Measurements from ENCODE around the gene SURF4.

Gene SURF4

DNA sequence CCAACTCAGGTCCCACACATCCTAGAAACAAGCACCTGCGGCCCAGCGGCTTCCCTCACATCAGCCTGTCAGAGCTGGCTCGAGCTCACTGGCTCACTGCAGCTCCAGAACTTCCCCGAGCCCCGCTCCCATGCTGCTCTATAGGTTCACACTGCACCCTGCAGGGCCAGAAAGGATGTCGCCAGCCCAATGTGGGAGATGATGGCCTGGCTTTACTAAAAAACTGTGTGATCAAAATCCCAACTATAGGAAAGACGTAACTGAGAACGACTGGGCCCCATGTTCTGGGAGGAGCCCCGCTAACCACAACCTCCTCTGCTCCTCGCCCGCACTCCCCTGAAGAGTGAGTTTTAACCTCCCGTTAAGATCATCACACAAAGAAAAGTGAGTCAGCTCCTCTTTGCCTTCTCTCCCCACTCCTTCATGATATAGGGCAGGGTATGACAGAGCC lies 4.6 kb downstream of the SURF4 start:
- H3K36me3 ChIP-seq (ENCODE audit: control insufficient read depth, insufficient read depth, low read length, severe bottlenecking) = peaks cover 41% of the 10 kb centered on the region
- no peaks in the 10 kb centered on the region for H3K9me3 ChIP-seq (ENCODE audit: control insufficient read depth, low read length)
- peak overlapping the region; percentile 53 for H3K9ac ChIP-seq (ENCODE audit: low read length)
- H3K4me1 ChIP-seq (ENCODE audit: control insufficient read depth, insufficient read depth, low read length) = peaks cover 69% of the 10 kb centered on the region
- DNase-seq (ENCODE audit: low read depth) = no peak
- no peaks in the 10 kb centered on the region for H3K27me3 ChIP-seq (replicated peaks; ENCODE audit: control insufficient read depth, insufficient read depth, low read length)
- H3K4me3 ChIP-seq (ENCODE audit: low read length) = peak overlapping the region; percentile 20

DNA sequence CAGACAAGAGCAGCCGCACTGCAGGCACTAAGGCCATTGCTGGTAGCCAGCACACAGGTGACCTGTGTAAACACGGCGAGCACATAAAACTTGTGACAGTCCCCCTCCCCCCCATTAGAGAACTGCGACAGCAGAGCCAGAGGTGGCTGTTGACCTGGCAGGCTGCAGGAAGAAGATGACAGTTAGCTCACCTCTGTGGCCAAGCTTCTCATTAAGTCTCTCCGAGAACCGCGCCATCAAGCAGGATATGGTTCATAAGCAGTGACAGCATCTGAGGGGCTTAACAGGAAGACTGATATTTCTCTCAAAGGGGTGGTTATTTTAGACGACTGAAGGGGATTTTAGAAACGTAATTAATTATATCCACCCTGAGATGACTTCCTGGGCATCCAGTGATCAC lies 5.2 kb downstream of the SURF4 start:
- Histone ChIP-seq H3K9ac (ENCODE audit: low read length) (no peak overlapping the region), H3K4me3 (ENCODE audit: low read length) (no peak overlapping the region), H3K4me1 (ENCODE audit: control insufficient read depth, insufficient read depth, low read length) (peaks cover 69% of the 10 kb centered on the region), H3K9me3 (ENCODE audit: control insufficient read depth, low read length) (no peaks in the 10 kb centered on the region), H3K36me3 (ENCODE audit: control insufficient read depth, insufficient read depth, low read length, severe bottlenecking) (peaks cover 47% of the 10 kb centered on the region), H3K27me3 (replicated peaks; ENCODE audit: control insufficient read depth, insufficient read depth, low read length) (no peaks in the 10 kb centered on the region)
- no peak for DNase-seq (ENCODE audit: low read depth)

DNA sequence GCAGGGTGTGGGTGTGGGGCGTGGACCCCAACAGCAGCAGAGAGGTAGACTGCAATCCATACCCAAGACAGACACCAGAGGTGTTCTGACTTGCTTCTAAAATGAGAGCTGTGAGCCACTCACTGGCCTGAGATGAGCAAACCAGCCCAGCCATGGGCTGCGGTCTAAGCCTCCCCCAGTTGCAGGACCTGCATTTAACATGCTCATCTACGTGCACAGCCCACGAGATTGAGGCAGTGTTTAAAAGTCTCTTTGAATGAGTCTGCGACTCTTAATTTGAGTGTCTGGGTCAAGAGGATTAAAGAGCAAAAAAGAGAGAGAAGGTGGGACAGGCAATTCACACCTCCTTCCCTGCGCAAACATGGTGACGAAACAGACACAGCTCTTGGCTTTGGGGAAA lies 5.9 kb downstream of the SURF4 start:
- DNase-seq (ENCODE audit: low read depth) = no peak
- H3K36me3 ChIP-seq (ENCODE audit: control insufficient read depth, insufficient read depth, low read length, severe bottlenecking) = peaks cover 54% of the 10 kb centered on the region
- H3K9me3 ChIP-seq (ENCODE audit: control insufficient read depth, low read length) = no peaks in the 10 kb centered on the region

DNA sequence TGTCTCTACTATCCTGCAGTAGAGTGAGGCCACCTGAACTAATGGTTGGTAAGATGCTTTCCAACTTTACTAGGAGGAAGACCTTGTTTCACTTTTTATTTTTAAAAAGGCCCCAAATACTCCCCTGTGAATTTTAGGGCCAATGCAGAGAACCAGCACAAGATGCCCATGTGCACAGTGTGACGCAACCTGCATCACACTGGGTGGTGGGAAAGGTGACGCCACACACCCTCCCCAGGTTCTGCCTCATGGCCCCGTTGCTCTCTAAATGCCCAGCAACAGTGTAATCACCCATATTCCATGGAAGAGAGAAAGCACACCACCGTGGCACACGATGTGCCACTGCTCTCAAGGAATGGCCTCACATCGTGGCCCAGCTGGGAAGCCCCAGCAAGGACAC lies 6.4 kb downstream of the SURF4 start:
- Histone ChIP-seq H3K4me1 (ENCODE audit: control insufficient read depth, insufficient read depth, low read length) (peaks cover 69% of the 10 kb centered on the region), H3K9ac (ENCODE audit: low read length) (no peak overlapping the region), H3K36me3 (ENCODE audit: control insufficient read depth, insufficient read depth, low read length, severe bottlenecking) (peaks cover 57% of the 10 kb centered on the region), H3K27me3 (replicated peaks; ENCODE audit: control insufficient read depth, insufficient read depth, low read length) (no peaks in the 10 kb centered on the region), H3K4me3 (ENCODE audit: low read length) (no peak overlapping the region), H3K9me3 (ENCODE audit: control insufficient read depth, low read length) (no peaks in the 10 kb centered on the region)
- no peak for DNase-seq (ENCODE audit: low read depth)

More for the DNA sequence above, 5.9 kb downstream of the SURF4 start:
- H3K27me3 ChIP-seq (replicated peaks; ENCODE audit: control insufficient read depth, insufficient read depth, low read length) = no peaks in the 10 kb centered on the region
- no peak overlapping the region for H3K9ac ChIP-seq (ENCODE audit: low read length)
- H3K4me3 ChIP-seq (ENCODE audit: low read length) = no peak overlapping the region
- peaks cover 69% of the 10 kb centered on the region for H3K4me1 ChIP-seq (ENCODE audit: control insufficient read depth, insufficient read depth, low read length)

DNA sequence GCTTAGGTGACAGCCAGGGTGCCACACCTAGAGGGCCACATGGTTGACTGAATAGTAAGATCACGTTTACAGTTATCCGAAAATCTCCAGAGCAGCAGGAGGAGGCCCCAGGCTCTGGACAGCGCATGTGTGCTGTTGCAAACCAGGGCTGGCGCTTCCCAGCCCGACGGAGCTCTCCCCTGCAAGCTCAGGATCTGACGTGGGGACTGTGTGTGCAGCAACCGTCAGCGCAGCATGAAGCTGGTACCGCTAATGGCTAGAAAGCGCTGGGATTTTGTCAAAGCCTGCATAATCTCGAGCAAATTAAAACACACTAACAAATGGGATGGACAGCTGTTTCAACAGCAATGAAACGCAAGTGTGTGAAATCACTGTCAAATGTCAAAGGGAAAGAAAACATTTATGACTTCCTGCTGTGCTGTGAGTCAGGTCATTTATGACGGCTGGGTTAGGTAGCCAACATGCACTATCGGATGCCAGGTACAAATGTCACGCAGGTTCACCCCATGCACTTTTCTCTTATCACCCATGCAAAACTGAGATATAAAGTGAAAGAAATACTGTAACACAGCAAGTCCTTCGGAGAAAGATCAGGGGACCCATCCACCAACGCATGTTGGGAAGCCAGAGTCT lies 7.5 kb downstream of the SURF4 start:
- Histone ChIP-seq H3K4me3 (ENCODE audit: low read length) (peak overlapping the region; percentile 16), H3K36me3 (ENCODE audit: control insufficient read depth, insufficient read depth, low read length, severe bottlenecking) (peaks cover 66% of the 10 kb centered on the region), H3K27me3 (replicated peaks; ENCODE audit: control insufficient read depth, insufficient read depth, low read length) (no peaks in the 10 kb centered on the region), H3K9me3 (ENCODE audit: control insufficient read depth, low read length) (no peaks in the 10 kb centered on the region), H3K9ac (ENCODE audit: low read length) (peak overlapping the region; percentile 11), H3K4me1 (ENCODE audit: control insufficient read depth, insufficient read depth, low read length) (peaks cover 60% of the 10 kb centered on the region)
- DNase-seq (ENCODE audit: low read depth) = no peak

DNA sequence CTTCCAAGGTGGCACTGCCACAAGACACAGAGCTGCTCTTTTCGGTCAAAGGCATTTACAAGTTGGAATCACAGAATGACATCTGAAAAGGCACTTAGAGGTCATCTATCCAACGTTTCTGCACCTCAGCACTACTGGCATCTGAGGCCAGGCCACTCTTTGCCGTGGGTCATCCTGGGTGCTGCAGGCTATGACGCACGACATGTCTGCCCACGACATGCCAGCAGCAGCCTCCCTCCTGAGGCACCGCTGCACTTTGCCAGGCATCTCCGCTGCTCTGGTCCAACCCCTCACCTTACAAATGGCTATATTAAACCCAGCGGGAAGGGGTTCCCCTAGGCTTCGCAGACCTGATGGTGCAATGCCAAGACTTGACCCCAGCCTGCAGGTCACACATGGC lies 8.1 kb downstream of the SURF4 start:
- Histone ChIP-seq H3K4me3 (ENCODE audit: low read length) (peak overlapping the region; percentile 16), H3K9ac (ENCODE audit: low read length) (peak overlapping the region; percentile 11), H3K4me1 (ENCODE audit: control insufficient read depth, insufficient read depth, low read length) (peaks cover 57% of the 10 kb centered on the region), H3K9me3 (ENCODE audit: control insufficient read depth, low read length) (no peaks in the 10 kb centered on the region), H3K36me3 (ENCODE audit: control insufficient read depth, insufficient read depth, low read length, severe bottlenecking) (peaks cover 68% of the 10 kb centered on the region), H3K27me3 (replicated peaks; ENCODE audit: control insufficient read depth, insufficient read depth, low read length) (no peaks in the 10 kb centered on the region)
- no peak for DNase-seq (ENCODE audit: low read depth)

DNA sequence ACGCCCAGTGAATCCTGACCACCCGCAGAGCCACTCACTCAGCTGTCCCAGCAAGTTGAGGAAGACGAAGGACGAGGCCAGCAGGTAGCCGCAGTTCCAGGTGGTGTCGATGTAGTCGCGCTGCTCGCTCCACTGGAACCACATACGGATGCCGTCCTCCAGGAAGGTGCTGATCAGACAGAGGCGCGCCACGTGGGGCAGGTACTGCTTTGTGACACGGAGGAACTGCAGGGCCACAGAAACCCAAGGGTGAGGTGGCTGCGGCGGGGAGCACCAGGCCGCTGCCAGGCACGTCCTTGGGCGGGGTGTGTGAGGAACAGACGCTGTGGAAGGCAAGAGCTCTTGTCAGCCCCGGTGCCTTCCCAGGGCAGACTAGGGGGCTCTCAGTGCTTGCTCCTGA lies 8.6 kb downstream of the SURF4 start:
- H3K9ac ChIP-seq (ENCODE audit: low read length) = peak overlapping the region; percentile 11
- H3K4me1 ChIP-seq (ENCODE audit: control insufficient read depth, insufficient read depth, low read length) = peaks cover 56% of the 10 kb centered on the region
- no peaks in the 10 kb centered on the region for H3K27me3 ChIP-seq (replicated peaks; ENCODE audit: control insufficient read depth, insufficient read depth, low read length)
- H3K36me3 ChIP-seq (ENCODE audit: control insufficient read depth, insufficient read depth, low read length, severe bottlenecking) = peaks cover 68% of the 10 kb centered on the region
- H3K9me3 ChIP-seq (ENCODE audit: control insufficient read depth, low read length) = no peaks in the 10 kb centered on the region
- DNase-seq (ENCODE audit: low read depth) = no peak
- no peak overlapping the region for H3K4me3 ChIP-seq (ENCODE audit: low read length)

DNA sequence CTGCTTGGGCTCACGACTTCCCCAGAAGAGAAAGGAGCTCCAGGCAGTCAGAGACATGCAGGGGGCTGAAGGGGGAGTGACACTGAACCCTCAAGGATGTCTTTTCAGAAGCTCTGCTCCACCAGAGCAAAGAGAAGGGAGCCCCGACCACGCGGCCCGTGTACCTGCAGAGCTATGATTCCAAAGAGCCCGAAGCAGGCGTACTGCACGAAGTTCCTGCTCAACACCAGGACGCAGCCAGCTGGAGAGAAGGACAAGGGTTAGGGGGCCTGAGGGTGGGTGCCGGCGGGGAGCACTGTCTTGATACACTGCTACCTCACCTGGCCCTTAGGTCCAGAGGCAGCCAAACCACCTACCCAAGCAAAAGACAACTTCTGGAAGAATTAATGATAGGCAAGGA lies 9.4 kb downstream of the SURF4 start:
- Histone ChIP-seq H3K4me3 (ENCODE audit: low read length) (no peak overlapping the region), H3K9ac (ENCODE audit: low read length) (no peak overlapping the region), H3K27me3 (replicated peaks; ENCODE audit: control insufficient read depth, insufficient read depth, low read length) (no peaks in the 10 kb centered on the region), H3K4me1 (ENCODE audit: control insufficient read depth, insufficient read depth, low read length) (peaks cover 48% of the 10 kb centered on the region), H3K9me3 (ENCODE audit: control insufficient read depth, low read length) (no peaks in the 10 kb centered on the region), H3K36me3 (ENCODE audit: control insufficient read depth, insufficient read depth, low read length, severe bottlenecking) (peaks cover 75% of the 10 kb centered on the region)
- no peak for DNase-seq (ENCODE audit: low read depth)

DNA sequence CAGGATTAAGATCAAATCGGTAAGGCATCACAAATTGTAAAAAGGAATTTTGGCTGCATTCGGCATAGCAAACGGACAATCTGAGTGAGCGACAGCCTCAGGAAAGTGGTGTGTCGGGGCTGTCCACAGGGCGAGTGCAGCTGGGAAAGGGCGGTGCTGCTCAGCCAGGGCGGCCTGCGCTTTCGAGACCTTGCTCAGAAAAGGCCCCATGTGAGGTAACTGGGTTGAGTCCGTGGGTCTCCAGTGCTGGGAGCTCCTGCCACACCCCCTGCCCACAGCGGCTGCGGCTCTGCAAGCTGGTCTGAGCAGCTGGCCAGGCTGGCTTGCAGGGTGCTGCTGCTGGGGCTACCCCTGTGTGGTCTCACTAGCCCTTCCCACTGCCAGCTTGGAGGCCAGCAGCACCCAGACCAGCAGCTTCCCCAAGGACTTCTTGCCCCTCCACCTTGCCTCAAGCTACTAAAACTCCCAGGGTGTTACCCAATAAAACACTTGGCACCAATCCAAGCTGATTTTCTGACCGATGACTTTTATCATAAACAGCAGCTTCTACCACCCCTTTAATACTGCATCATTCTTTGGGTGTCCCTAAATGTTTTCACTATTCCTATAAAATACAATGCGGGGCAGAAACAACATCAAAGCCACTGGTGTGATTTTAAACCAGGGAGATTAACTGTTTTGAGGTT lies 13.4 kb downstream of the SURF4 start:
- H3K9me3 ChIP-seq (ENCODE audit: control insufficient read depth, low read length) = no peaks in the 10 kb centered on the region
- DNase-seq (ENCODE audit: low read depth) = no peak
- no peak overlapping the region for H3K9ac ChIP-seq (ENCODE audit: low read length)
- peaks cover 76% of the 10 kb centered on the region for H3K36me3 ChIP-seq (ENCODE audit: control insufficient read depth, insufficient read depth, low read length, severe bottlenecking)
- no peak overlapping the region for H3K4me3 ChIP-seq (ENCODE audit: low read length)
- peaks cover 23% of the 10 kb centered on the region for H3K4me1 ChIP-seq (ENCODE audit: control insufficient read depth, insufficient read depth, low read length)
- no peaks in the 10 kb centered on the region for H3K27me3 ChIP-seq (replicated peaks; ENCODE audit: control insufficient read depth, insufficient read depth, low read length)

DNA sequence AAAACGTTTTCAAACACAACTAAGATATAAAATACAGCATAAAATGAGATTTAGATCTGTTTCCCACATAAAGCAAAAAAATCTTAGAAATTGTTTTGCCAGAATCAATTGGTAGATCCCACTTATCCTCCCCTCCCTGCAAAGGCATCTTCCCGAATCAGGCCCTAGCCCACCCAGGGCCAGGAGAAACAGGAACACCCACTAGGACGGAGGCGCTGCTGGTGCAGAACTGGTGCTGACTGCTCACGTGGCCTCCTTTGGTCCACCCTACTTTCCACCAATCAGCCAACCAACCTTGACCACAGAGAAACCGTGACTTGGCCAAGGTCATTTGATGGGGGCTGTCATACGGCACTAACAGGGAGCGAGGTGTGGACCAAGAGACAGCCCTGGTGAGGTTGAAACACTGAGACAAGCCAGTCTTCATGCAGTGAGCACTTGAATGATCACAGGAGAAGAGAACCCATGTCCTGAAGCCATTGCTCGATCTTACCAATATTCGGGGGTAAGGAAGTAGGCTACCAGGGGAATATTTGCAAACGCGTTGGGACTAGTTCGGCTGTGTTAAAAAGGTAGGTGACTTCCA lies 14.3 kb downstream of the SURF4 start:
- H3K27me3 ChIP-seq (replicated peaks; ENCODE audit: control insufficient read depth, insufficient read depth, low read length) = no peaks in the 10 kb centered on the region
- H3K4me1 ChIP-seq (ENCODE audit: control insufficient read depth, insufficient read depth, low read length) = peaks cover 27% of the 10 kb centered on the region
- H3K36me3 ChIP-seq (ENCODE audit: control insufficient read depth, insufficient read depth, low read length, severe bottlenecking) = peaks cover 67% of the 10 kb centered on the region
- no peak for DNase-seq (ENCODE audit: low read depth)
- no peaks in the 10 kb centered on the region for H3K9me3 ChIP-seq (ENCODE audit: control insufficient read depth, low read length)
- no peak overlapping the region for H3K4me3 ChIP-seq (ENCODE audit: low read length)
- H3K9ac ChIP-seq (ENCODE audit: low read length) = no peak overlapping the region

DNA sequence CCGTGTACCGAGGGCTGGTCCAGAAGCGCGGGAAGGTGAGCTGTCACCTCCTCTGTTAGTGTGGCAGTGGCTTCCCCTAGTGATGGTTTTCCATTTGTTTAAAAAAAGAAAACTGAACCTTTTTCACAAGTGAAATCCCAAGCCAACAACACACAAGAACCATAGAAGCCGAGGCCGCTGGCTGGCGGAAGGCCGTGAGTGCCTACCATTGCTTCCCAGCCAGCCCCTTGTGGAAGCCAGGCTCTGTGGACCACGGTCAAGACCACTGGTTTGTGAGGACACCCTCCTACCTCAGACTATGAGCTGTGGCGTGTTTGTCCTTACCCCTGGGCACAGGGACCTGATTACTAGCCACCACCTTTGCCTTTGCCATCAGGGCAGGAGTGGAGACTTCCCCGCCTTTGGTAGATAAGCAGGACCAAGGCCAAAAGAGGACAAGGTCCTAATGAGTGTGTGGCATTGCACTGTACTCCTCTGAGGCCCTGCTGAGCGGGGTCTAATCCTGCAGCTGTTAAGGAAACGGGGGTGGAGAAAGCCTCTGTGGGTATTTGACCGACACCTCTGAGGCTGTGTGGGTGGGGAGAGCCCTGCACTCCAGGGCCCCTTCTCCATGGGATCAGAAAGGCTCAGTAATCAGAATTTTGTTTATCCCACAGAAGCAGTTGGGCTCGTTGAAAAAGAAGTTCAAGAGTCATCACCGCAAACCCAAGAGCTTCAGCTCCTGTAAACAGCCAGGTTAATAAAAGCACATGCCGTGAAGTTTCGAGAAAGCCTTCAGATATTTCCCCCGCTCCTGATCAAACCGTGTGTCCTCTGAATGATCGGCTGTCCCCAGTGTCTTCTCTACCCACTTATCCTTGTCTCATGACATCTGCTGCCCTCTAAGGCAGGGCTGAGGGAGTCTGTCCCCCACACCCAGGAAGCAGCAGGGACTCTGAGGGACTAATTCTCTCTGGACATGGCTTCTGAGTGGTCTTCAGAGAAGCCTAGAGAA lies 15.2 kb downstream of the SURF4 start:
- Histone ChIP-seq H3K27me3 (replicated peaks; ENCODE audit: control insufficient read depth, insufficient read depth, low read length) (no peaks in the 10 kb centered on the region), H3K9me3 (ENCODE audit: control insufficient read depth, low read length) (no peaks in the 10 kb centered on the region), H3K9ac (ENCODE audit: low read length) (peak overlapping the region; percentile 30), H3K36me3 (ENCODE audit: control insufficient read depth, insufficient read depth, low read length, severe bottlenecking) (peaks cover 58% of the 10 kb centered on the region), H3K4me1 (ENCODE audit: control insufficient read depth, insufficient read depth, low read length) (peaks cover 27% of the 10 kb centered on the region), H3K4me3 (ENCODE audit: low read length) (no peak overlapping the region)
- no peak for DNase-seq (ENCODE audit: low read depth)
